ENCODE measurements around the gene DXO.
A peak's percentile ranks its signal among the peaks of the same experiment; 100 is the strongest.

DXO gene

GRCh38 chr6:31958741-31959739, 12.9 kb downstream of the DXO start, which contains the start of the genes NELFE and SKIC2:
NELFE (minus strand) TSS chr6:31958971; CDS start chr6:31958446, 525 bp downstream.
SKIC2 (plus strand) TSS chr6:31959175; CDS start chr6:31959193, 18 bp downstream.
- DNase-seq (ENCODE audit: low spot score) (peak; percentile 99), FAIRE-seq (peak; percentile 94)

- no peak for DNase-seq (ENCODE audit: low spot score)
- no peak for FAIRE-seq
Measured at GRCh38 chr6:31958412-31958740, 13.6 kb downstream of the DXO start.

GRCh38 chr6:31956796-31957195, 15.1 kb downstream of the DXO start:
- FAIRE-seq (no peak), DNase-seq (ENCODE audit: low spot score) (no peak)

GRCh38 chr6:31954511-31954910, 17.4 kb downstream of the DXO start:
- no peak for FAIRE-seq

GRCh38 chr6:31952890-31953289, 19.0 kb downstream of the DXO start:
- no peak for FAIRE-seq

More at GRCh38 chr6:31954511-31954910, 17.4 kb downstream of the DXO start:
- DNase-seq (ENCODE audit: low spot score) = no peak

GRCh38 chr6:31952140-31952805, 19.7 kb downstream of the DXO start:
- FAIRE-seq = no peak
- DNase-seq (ENCODE audit: low spot score) = peak; percentile 45

More at GRCh38 chr6:31952890-31953289, 19.0 kb downstream of the DXO start:
- DNase-seq (ENCODE audit: low spot score) = no peak

GRCh38 chr6:31949926-31950548, 21.9 kb downstream of the DXO start:
- FAIRE-seq = no peak

GRCh38 chr6:31948753-31949413, 23.1 kb downstream of the DXO start:
- FAIRE-seq = no peak

More at GRCh38 chr6:31949926-31950548, 21.9 kb downstream of the DXO start:
- DNase-seq (ENCODE audit: low spot score) = no peak

GRCh38 chr6:31948306-31948705, 23.6 kb downstream of the DXO start:
- FAIRE-seq (no peak), DNase-seq (ENCODE audit: low spot score) (no peak)

More at GRCh38 chr6:31948753-31949413, 23.1 kb downstream of the DXO start:
- no peak for DNase-seq (ENCODE audit: low spot score)

GRCh38 chr6:31947864-31948263, 24.1 kb downstream of the DXO start:
- FAIRE-seq = no peak
- no peak for DNase-seq (ENCODE audit: low spot score)

- DNase-seq (ENCODE audit: low spot score) (no peak), FAIRE-seq (no peak)
Measured at GRCh38 chr6:31947070-31947675, 24.8 kb downstream of the DXO start.

GRCh38 chr6:31946370-31946885, 25.5 kb downstream of the DXO start:
- no peak for FAIRE-seq
- DNase-seq (ENCODE audit: low spot score) = no peak

GRCh38 chr6:31945507-31946369, 26.2 kb downstream of the DXO start, which contains the start of gene CFB:
CFB (plus strand) TSS chr6:31946095; CDS start chr6:31946222, 127 bp downstream.
- peak; percentile 31 for DNase-seq (ENCODE audit: low spot score)
- FAIRE-seq = no peak

- no peak for FAIRE-seq
- DNase-seq (ENCODE audit: low spot score) = no peak
Measured at GRCh38 chr6:31945154-31945506, 26.8 kb downstream of the DXO start.

GRCh38 chr6:31943742-31944141, 28.2 kb downstream of the DXO start:
- FAIRE-seq (no peak), DNase-seq (ENCODE audit: low spot score) (no peak)

- peak; percentile 23 for DNase-seq (ENCODE audit: low spot score)
- no peak for FAIRE-seq
Measured at GRCh38 chr6:31940256-31940664, 31.7 kb downstream of the DXO start.

GRCh38 chr6:31935823-31936222, 36.1 kb downstream of the DXO start:
- DNase-seq (ENCODE audit: low spot score) (no peak), FAIRE-seq (no peak)

GRCh38 chr6:31935021-31935420, 36.9 kb downstream of the DXO start:
- FAIRE-seq = no peak

GRCh38 chr6:31933537-31933936, 38.4 kb downstream of the DXO start:
- FAIRE-seq (no peak), DNase-seq (ENCODE audit: low spot score) (no peak)

More at GRCh38 chr6:31935021-31935420, 36.9 kb downstream of the DXO start:
- no peak for DNase-seq (ENCODE audit: low spot score)

Measured in urothelium cell line (cell line).